Gastrocnemius medialis (tissue), 4 donors: Measurements from ENCODE around the gene CDK14. TPM values are rescaled to one million over a fixed set of nuclear protein-coding genes. Genes with fewer than 3 reads are reported as not detected.

Experiments used
- ATAC-seq, 2 donors: fragments of 150-250 bp; one replicate each; pipeline ENCODE4 v1.9.1; 2016
- DNase-seq, 2 donors: peaks; one replicate each; pipeline ENCODE4 v3.0.0-alpha.2; 2019
- H3K27ac ChIP-seq, 4 donors: fragments of 200-600 bp; sonication (generic); 1 replicate in 1 of 4; 2 replicates in 3 of 4; pipeline ENCODE4 v1.5.1; 2016 to 2018; ENCODE audit warnings: mild to moderate bottlenecking in 2 of 4, moderate library complexity in 1 of 4
- H3K27me3 ChIP-seq, 3 donors: fragments of 200-600 bp; sonication (generic) in 2 of 3; 1 replicate in 1 of 3; 2 replicates in 2 of 3; pipeline versions ENCODE4 v1.5.1 to v1.6.0; 2016 to 2019; ENCODE audit warnings: mild to moderate bottlenecking in 1 of 3, moderate library complexity in 1 of 3
- H3K36me3 ChIP-seq, 2 donors: fragments of 200-600 bp; sonication (generic) in 1 of 2; one replicate each; pipeline ENCODE4 v1.5.1; 2017 to 2018
- H3K4me1 ChIP-seq, 2 donors: fragments of 200-600 bp; sonication (generic) in 1 of 2; one replicate each; pipeline ENCODE4 v1.5.1; 2016 to 2017; ENCODE audit warnings: mild to moderate bottlenecking in 2 of 2
- H3K4me3 ChIP-seq, 4 donors: fragments of 200-600 bp; sonication (generic) in 3 of 4; 1 replicate in 1 of 4; 2 replicates in 3 of 4; pipeline ENCODE4 v1.5.1; 2016 to 2019; ENCODE audit warnings: mild to moderate bottlenecking in 2 of 4
- H3K9me3 ChIP-seq, 3 donors: fragments of 200-600 bp; sonication (generic) in 2 of 3; 1 replicate in 1 of 3; 2 replicates in 2 of 3; pipeline ENCODE4 v1.5.1; 2016 to 2019
- POLR2A ChIP-seq, 2 donors: fragments of 450-650 bp; IDR thresholded peaks; one replicate each; pipeline ENCODE4 v1.6.1; 2017; ENCODE audit warnings: antibody characterized with exemption in 2 of 2, mild to moderate bottlenecking in 2 of 2, moderate library complexity in 2 of 2
- in situ Hi-C, 4 donors: fragments of 200-750 bp; cut with MboI; loops; one replicate each; pipeline versions ENCODE4 v1.15.0 to v1.8.0; 2017; ENCODE audit warnings: low sequenced_read_pairs in 4 of 4
- intact Hi-C: fragments of 100-400 bp; cut with DNase I; formaldehyde crosslinking; loops from one replicate; pipeline ENCODE4 v1.15.1; 2023; ENCODE audit warnings: low total_unique reads
- total RNA-seq, 4 donors: library from RNA; depleted of rRNA; stranded (reverse); fragments of >200 nt; gene quantifications; one replicate each; pipeline versions ENCODE4 v1.1.0 to v1.2.3, GENCODE V29; 2016
- TF ChIP-seq, protein P1 (sequence below), 5 experiments: fragments of 450-650 bp in 3 of 5; fragments of 200-600 bp in 2 of 5; sonication (generic) in 2 of 5; IDR thresholded peaks in 4 of 5; conservative IDR thresholded peaks in 1 of 5; 1 replicate in 4 of 5; 2 replicates in 1 of 5; pipeline ENCODE4 v1.5.1; 2016 to 2019; ENCODE audit warnings: antibody characterized with exemption in 5 of 5, mild to moderate bottlenecking in 3 of 5, moderate library complexity in 3 of 5

Gene CDK14
- total RNA-seq, 4 donors from 2014 or later, result 3.9 to 8.6 (median 7.3) TPM

GRCh38 chr7:90859521-90859920 lies 263.4 kb downstream of the CDK14 start:
- Histone ChIP-seq H3K4me1 (no peaks in the 10 kb centered on the region), H3K27me3 (no peaks in the 10 kb centered on the region), H3K36me3 (no peaks in the 10 kb centered on the region), H3K27ac (no peak overlapping the region), H3K9me3 (no peaks in the 10 kb centered on the region), H3K4me3 (no peak overlapping the region)
- in situ Hi-C loops (no loop called here), intact Hi-C loops (no loop called here)
- ATAC-seq, result no peak
- no peak for TF ChIP-seq POLR2A (IDR thresholded peaks at IDR 0.05)
- TF ChIP-seq, protein P1, sequence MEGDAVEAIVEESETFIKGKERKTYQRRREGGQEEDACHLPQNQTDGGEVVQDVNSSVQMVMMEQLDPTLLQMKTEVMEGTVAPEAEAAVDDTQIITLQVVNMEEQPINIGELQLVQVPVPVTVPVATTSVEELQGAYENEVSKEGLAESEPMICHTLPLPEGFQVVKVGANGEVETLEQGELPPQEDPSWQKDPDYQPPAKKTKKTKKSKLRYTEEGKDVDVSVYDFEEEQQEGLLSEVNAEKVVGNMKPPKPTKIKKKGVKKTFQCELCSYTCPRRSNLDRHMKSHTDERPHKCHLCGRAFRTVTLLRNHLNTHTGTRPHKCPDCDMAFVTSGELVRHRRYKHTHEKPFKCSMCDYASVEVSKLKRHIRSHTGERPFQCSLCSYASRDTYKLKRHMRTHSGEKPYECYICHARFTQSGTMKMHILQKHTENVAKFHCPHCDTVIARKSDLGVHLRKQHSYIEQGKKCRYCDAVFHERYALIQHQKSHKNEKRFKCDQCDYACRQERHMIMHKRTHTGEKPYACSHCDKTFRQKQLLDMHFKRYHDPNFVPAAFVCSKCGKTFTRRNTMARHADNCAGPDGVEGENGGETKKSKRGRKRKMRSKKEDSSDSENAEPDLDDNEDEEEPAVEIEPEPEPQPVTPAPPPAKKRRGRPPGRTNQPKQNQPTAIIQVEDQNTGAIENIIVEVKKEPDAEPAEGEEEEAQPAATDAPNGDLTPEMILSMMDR (IDR thresholded peaks at IDR 0.05 in 4 of 5, conservative IDR thresholded peaks at IDR 0.05 in 1 of 5), result no peak
- DNase-seq, result no peak

- Histone ChIP-seq H3K9me3 (no peaks in the 10 kb centered on the region), H3K36me3 (no peaks in the 10 kb centered on the region), H3K27ac (no peak overlapping the region), H3K4me3 (no peak overlapping the region), H3K27me3 (no peaks in the 10 kb centered on the region), H3K4me1 (no peaks in the 10 kb centered on the region)
- in situ Hi-C loops (no loop called here), intact Hi-C loops (no loop called here)
- no peak for ATAC-seq
- TF ChIP-seq, protein P1 (IDR thresholded peaks at IDR 0.05 in 4 of 5, conservative IDR thresholded peaks at IDR 0.05 in 1 of 5), result no peak
- TF ChIP-seq POLR2A (IDR thresholded peaks at IDR 0.05), result no peak
- DNase-seq, result no peak
These were observed 268.0 kb downstream of the CDK14 start for GRCh38 chr7:90864088-90864487.

DNA sequence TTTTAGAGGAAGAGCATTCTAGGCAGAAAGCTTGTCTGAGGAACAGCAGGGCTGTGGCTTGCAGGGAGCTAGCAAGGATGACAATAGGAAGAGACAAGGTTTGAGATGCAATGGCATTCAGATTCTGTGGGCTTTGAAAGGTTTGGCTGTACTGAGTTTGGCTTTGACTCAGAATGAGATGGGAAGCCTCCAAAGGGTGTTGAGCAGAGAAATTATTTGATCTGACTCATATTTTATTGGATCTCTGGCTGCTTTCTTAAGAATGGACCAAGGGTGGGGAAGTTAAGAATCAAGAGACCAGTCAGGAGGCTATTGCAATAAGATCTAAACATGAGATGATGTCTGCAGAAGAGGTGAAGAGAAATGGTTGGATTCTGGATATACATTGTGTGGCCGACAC lies 273.2 kb downstream of the CDK14 start:
- H3K4me3 ChIP-seq, result no peak overlapping the region
- ATAC-seq, result no peak
- H3K9me3 ChIP-seq, result no peaks in the 10 kb centered on the region
- TF ChIP-seq POLR2A (IDR thresholded peaks at IDR 0.05), result no peak
- TF ChIP-seq, protein P1 (IDR thresholded peaks at IDR 0.05 in 4 of 5, conservative IDR thresholded peaks at IDR 0.05 in 1 of 5), result no peak
- no peaks in the 10 kb centered on the region for H3K27me3 ChIP-seq
- H3K36me3 ChIP-seq, result no peaks in the 10 kb centered on the region
- H3K27ac ChIP-seq, result no peak overlapping the region
- intact Hi-C loops, result no loop called here
- H3K4me1 ChIP-seq, result no peaks in the 10 kb centered on the region
- no peak for DNase-seq
- in situ Hi-C loops, result no loop called here

DNA sequence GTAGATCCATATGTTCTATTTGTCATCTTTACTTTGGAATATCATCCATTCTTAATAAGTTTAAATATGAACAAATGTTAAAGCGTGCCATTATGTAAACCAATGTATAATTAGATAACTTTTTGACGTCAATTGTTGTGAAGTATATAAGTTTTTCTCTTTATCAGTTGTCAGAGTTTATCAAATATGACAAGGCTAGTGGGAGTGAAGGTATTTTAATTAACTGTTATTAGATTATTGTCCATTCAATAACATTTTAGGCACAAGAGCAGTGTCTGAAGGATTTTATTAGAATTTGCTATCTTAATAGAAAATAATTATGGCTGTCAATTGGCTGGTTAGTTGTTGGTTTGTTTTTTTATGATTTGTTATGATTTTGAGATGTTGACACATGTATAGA lies 280.6 kb downstream of the CDK14 start:
- DNase-seq (no peak), ATAC-seq (no peak)
- Histone ChIP-seq H3K9me3 (no peaks in the 10 kb centered on the region), H3K27ac (no peak overlapping the region), H3K36me3 (no peaks in the 10 kb centered on the region), H3K4me1 (no peaks in the 10 kb centered on the region), H3K27me3 (no peaks in the 10 kb centered on the region), H3K4me3 (no peak overlapping the region)
- in situ Hi-C loops, result no loop called here
- TF ChIP-seq, protein P1 (IDR thresholded peaks at IDR 0.05 in 4 of 5, conservative IDR thresholded peaks at IDR 0.05 in 1 of 5), result no peak
- TF ChIP-seq POLR2A (IDR thresholded peaks at IDR 0.05), result no peak
- intact Hi-C loops, result no loop called here

- no peak for ATAC-seq
- Histone ChIP-seq H3K9me3 (no peaks in the 10 kb centered on the region), H3K27ac (no peak overlapping the region), H3K4me1 (no peaks in the 10 kb centered on the region), H3K27me3 (no peaks in the 10 kb centered on the region), H3K36me3 (no peaks in the 10 kb centered on the region), H3K4me3 (no peak overlapping the region)
- DNase-seq, result no peak
- no peak for TF ChIP-seq POLR2A (IDR thresholded peaks at IDR 0.05)
- TF ChIP-seq, protein P1 (IDR thresholded peaks at IDR 0.05 in 4 of 5, conservative IDR thresholded peaks at IDR 0.05 in 1 of 5), result no peak
- in situ Hi-C loops, result no loop called here
- intact Hi-C loops, result no loop called here
These were observed 281.1 kb downstream of the CDK14 start for GRCh38 chr7:90877201-90877600.
